ENCODE results near the gene KLK3. TPM values are rescaled to one million over a fixed set of nuclear protein-coding genes. Genes with fewer than 3 reads are reported as not detected.

The KLK3 gene
- total RNA-seq, 3 donors from 2014 or later, result 0.32 to 45.2 TPM; not detected in 1

- TF ChIP-seq POLR2AphosphoS5 (IDR thresholded peaks at IDR 0.05) (no peak), POLR2A (IDR thresholded peaks at IDR 0.05) (no peak)
- TF ChIP-seq, protein P1, sequence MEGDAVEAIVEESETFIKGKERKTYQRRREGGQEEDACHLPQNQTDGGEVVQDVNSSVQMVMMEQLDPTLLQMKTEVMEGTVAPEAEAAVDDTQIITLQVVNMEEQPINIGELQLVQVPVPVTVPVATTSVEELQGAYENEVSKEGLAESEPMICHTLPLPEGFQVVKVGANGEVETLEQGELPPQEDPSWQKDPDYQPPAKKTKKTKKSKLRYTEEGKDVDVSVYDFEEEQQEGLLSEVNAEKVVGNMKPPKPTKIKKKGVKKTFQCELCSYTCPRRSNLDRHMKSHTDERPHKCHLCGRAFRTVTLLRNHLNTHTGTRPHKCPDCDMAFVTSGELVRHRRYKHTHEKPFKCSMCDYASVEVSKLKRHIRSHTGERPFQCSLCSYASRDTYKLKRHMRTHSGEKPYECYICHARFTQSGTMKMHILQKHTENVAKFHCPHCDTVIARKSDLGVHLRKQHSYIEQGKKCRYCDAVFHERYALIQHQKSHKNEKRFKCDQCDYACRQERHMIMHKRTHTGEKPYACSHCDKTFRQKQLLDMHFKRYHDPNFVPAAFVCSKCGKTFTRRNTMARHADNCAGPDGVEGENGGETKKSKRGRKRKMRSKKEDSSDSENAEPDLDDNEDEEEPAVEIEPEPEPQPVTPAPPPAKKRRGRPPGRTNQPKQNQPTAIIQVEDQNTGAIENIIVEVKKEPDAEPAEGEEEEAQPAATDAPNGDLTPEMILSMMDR (IDR thresholded peaks at IDR 0.05), result no peak
- Histone ChIP-seq H3K4me1 (no peaks in the 10 kb centered on the region), H3K9me3 (no peaks in the 10 kb centered on the region), H3K4me3 (no peak overlapping the region), H3K27ac (no peak overlapping the region), H3K36me3 (no peaks in the 10 kb centered on the region), H3K27me3 (peaks cover 2 to 24% of the 10 kb centered on the region in 2 donors)
- no peak for DNase-seq (ENCODE audit: low spot score in 2 of 2)
- intact Hi-C loops (cut with DNase I; ENCODE audit: low total_unique reads), result no loop called here
These were observed 22.0 kb upstream of the KLK3 start for GRCh38 chr19:50832666-50833065.

DNA sequence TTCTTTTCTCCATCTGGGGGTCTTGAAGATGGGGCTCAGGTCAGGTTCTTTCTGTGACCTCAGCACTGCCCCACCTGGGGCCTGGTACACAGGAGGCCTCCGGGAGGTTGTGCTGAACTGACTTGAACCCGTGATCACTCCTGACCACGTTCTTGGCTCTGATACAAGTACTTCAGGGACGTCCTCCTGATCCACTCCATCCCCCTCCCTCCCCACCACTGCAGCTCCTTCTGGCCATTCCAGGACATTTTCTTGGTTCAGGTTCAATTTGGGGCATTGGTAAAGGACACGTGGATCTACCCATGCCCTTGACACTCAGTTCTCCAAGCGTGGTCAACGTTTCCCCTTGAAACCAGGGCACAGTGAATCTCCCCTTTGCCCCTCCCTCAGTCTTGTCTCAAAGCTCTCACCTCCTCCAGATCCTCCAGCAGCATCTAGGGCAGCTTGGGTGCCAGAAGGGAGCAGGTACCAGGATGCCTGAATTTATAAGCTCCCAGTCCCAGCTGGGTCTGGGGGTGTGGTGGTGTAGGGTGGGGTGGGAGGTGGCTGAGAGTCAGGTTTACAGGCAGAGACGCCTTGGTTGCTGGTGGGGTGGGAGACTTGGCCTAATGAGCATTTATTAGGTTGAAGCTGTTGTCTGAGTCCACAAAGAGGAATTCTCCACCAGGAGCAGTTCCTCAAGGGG lies 21.5 kb upstream of the KLK3 start, which contains the start of gene KLK15:
KLK15 (minus strand) TSS at position 458 of the 685 bp plus-strand sequence. CDS start 2,082 bp downstream, outside the sequence.
- no peak within 1 kb of the TSS for H3K4me3 ChIP-seq
- H3K27ac ChIP-seq, result no peak within 1 kb of the TSS
- H3K27me3 ChIP-seq, result peaks cover 2 to 28% of the 10 kb centered on the region in 2 donors
- TF ChIP-seq POLR2AphosphoS5 (IDR thresholded peaks at IDR 0.05), result no peak
- no peak for TF ChIP-seq POLR2A (IDR thresholded peaks at IDR 0.05)
- TF ChIP-seq, protein P1 (IDR thresholded peaks at IDR 0.05), result no peak
- H3K9me3 ChIP-seq, result no peaks in the 10 kb centered on the region
- no peak for DNase-seq (ENCODE audit: low spot score in 2 of 2)
- H3K4me1 ChIP-seq, result no peaks in the 10 kb centered on the region
- H3K36me3 ChIP-seq, result no peaks in the 10 kb centered on the region
- intact Hi-C loops (cut with DNase I; ENCODE audit: low total_unique reads), result no loop called here

GRCh38 chr19:50833802-50834167 lies 20.9 kb upstream of the KLK3 start:
- peaks cover 2 to 29% of the 10 kb centered on the region in 2 donors for H3K27me3 ChIP-seq
- no peak overlapping the region for H3K4me3 ChIP-seq
- H3K9me3 ChIP-seq, result no peaks in the 10 kb centered on the region
- no peak for DNase-seq (ENCODE audit: low spot score in 2 of 2)
- TF ChIP-seq, protein P1 (IDR thresholded peaks at IDR 0.05), result no peak
- TF ChIP-seq POLR2AphosphoS5 (IDR thresholded peaks at IDR 0.05) (no peak), POLR2A (IDR thresholded peaks at IDR 0.05) (no peak)
- H3K36me3 ChIP-seq, result no peaks in the 10 kb centered on the region
- no peak overlapping the region for H3K27ac ChIP-seq
- intact Hi-C loops (cut with DNase I; ENCODE audit: low total_unique reads), result no loop called here
- no peaks in the 10 kb centered on the region for H3K4me1 ChIP-seq

DNA sequence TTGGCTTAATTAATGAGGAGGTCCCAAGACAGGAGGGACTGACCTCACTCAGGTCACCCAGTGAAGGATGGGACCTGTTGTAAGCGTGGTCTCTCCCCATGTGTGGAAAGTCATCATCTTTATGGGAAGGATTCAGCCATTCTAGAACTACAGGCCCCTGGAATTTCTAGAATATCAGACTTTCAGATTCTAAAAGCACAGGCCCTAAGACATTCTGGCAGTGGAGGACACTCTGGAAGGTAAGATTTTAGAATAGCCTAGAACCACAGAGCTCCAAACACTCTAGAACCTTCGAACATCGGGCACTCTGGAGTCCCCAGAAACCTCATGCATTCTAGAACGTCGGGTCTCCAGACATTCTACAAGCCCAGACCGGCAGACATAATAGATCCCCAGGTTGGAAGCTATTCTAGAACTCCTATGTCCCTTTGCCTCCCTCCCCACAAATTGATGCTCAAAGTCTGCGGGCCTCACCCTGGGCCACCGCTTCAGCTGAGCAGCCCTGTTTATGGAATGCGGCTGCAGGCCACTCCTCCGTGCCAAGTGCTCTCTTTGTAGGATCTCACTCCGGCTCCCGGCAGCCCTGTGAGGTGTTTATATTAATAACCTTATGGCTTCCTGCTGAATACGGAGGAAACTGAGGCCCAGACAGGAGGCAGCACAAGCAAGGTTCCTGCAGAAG lies 19.5 kb upstream of the KLK3 start:
- no peaks in the 10 kb centered on the region for H3K9me3 ChIP-seq
- TF ChIP-seq, protein P1 (IDR thresholded peaks at IDR 0.05), result no peak
- TF ChIP-seq POLR2A (IDR thresholded peaks at IDR 0.05), result no peak
- no peak for TF ChIP-seq POLR2AphosphoS5 (IDR thresholded peaks at IDR 0.05)
- peaks cover 2 to 29% of the 10 kb centered on the region in 2 donors for H3K27me3 ChIP-seq
- no peaks in the 10 kb centered on the region for H3K36me3 ChIP-seq
- H3K27ac ChIP-seq, result no peak overlapping the region
- peak overlapping the region; percentile 28 to 62 (median 55) for H3K4me3 ChIP-seq
- intact Hi-C loops (cut with DNase I; ENCODE audit: low total_unique reads), result no loop called here
- no peaks in the 10 kb centered on the region for H3K4me1 ChIP-seq
- no peak for DNase-seq (ENCODE audit: low spot score in 2 of 2)
